MCF 10A (cell line): ENCODE measurements around the gene UQCC2. TPM values are rescaled to one million over a fixed set of nuclear protein-coding genes. Genes with fewer than 3 reads are reported as not detected.
A peak's percentile ranks its signal among the peaks of the same experiment; 100 is the strongest.

ENCODE experiments used
- BruUV-seq: library from RNA; stranded (reverse); fragments of 400-500 nt; replicated peaks from 2 replicates; lab custom pipeline; 2021; lab: Mats Ljungman, UMichigan
- CTCF ChIA-PET: fragments of 300-600 bp; sonication (Branson Sonifier 250); formaldehyde crosslinking; extraction: SDS; loops from one replicate; lab custom pipeline; 2021; ENCODE audit warnings: antibody characterized with exemption, inconsistent platforms; lab: Yijun Ruan, JAX
- POLR2A ChIA-PET: fragments of 300-600, 350-650 bp; sonication (Branson Sonifier 250); formaldehyde crosslinking; extraction: SDS; loops from one replicate; lab custom pipeline; 2020; ENCODE audit warnings: antibody characterized with exemption, inconsistent platforms; lab: Yijun Ruan, JAX
- DNase-seq: peaks from one replicate; pipeline ENCODE4 v3.0.0-alpha.2; 2018; ENCODE audit not compliant: unreplicated experiment
- H3K27ac Mint-ChIP-seq: one replicate; pipeline ENCODE4 v1.8.0; 2022; ENCODE audit warnings: mild to moderate bottlenecking, low read depth, mixed read lengths; ENCODE audit not compliant: unreplicated experiment
- H3K27me3 Mint-ChIP-seq: one replicate; pipeline ENCODE4 v1.8.0; 2022; ENCODE audit warnings: mixed read lengths; ENCODE audit not compliant: insufficient read depth, unreplicated experiment
- H3K36me3 Mint-ChIP-seq: one replicate; pipeline ENCODE4 v1.8.0; 2022; ENCODE audit warnings: mild to moderate bottlenecking, moderate library complexity, mixed read lengths; ENCODE audit not compliant: insufficient read depth, unreplicated experiment
- H3K4me1 Mint-ChIP-seq: one replicate; pipeline ENCODE4 v1.8.0; 2022; ENCODE audit warnings: mixed read lengths; ENCODE audit not compliant: insufficient read depth, unreplicated experiment
- H3K4me3 Mint-ChIP-seq: one replicate; pipeline ENCODE4 v1.8.0; 2022; ENCODE audit warnings: mild to moderate bottlenecking, moderate library complexity, mixed read lengths; ENCODE audit not compliant: unreplicated experiment
- H3K9me3 Mint-ChIP-seq: one replicate; pipeline ENCODE4 v1.8.0; 2022; ENCODE audit warnings: mixed read lengths; ENCODE audit not compliant: unreplicated experiment
- intact Hi-C: fragments of 100-400 bp; cut with micrococcal nuclease; formaldehyde crosslinking; loops from 2 replicates; pipeline ENCODE4 v1.14.1; 2022
- total RNA-seq: library from RNA; stranded (reverse); gene quantifications from 2 replicates; pipeline ENCODE4 v1.2.3, GENCODE V29; 2022
- TF ChIP-seq, protein P1 (sequence below): fragments of 200-600 bp; IDR thresholded peaks from one replicate; pipeline ENCODE4 v1.8.0; 2022; ENCODE audit warnings: antibody characterized with exemption, mild to moderate bottlenecking; ENCODE audit not compliant: unreplicated experiment

The UQCC2 gene
- total RNA-seq, 1 experiment from 2014 or later: 122 TPM

DNA sequence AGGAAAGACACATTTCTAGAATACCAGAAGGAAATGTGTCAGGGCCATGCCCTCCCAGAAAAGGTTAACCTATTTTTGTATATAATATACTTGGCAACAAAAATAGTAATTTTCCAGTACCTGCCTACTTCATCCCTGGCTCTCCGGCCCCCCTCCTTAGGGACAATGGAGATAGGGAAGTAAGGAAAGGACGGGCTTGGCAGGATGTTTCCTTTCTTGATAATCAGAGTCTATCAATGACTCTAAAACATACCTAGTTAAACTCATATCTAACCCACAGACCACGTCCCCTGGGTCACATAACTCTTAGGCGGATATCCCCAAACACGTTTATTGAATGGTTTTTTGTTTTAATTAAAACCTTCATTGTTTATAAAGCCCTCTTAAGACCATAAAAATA, 11.8 kb downstream of the UQCC2 start:
- Mint-ChIP-seq H3K27me3 (no peaks in the 10 kb centered on the region), H3K4me1 (peaks cover 20% of the 10 kb centered on the region)
- CTCF ChIA-PET: interaction anchor here (0.7 to 4.0 kb wide), 17 partner anchors 9 to 245 kb away, joined by 3 to 71 read pairs (median 5); partner anchors contain the start of genes UQCC2 and ZBTB9

DNA sequence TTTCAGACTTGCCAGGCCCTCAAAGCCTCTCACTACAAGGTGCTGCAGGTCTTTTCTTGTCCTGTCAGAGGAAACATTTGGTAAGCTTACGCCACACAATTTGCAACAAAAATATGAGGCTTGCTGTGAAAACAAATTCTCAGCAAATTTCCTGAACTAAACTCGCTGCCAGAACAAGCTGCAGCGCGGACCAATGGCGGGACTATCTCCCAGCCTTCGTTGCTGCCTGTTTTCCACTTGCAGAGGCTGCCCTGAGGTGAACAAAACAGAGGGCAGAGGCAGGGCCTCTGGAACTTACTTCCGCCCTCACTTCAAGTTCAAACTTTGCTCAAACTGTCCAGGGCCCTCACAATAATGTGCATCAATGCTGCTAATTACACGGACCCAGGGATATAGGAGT, 12.4 kb downstream of the UQCC2 start:
- peaks cover 59% of the 10 kb centered on the region for H3K36me3 Mint-ChIP-seq
- H3K27ac Mint-ChIP-seq: no peak overlapping the region
- no peak for DNase-seq
- POLR2A ChIA-PET: no interaction called here
- no TSS peak for BruUV-seq
- no peak overlapping the region for H3K4me3 Mint-ChIP-seq
- CTCF ChIA-PET: no interaction called here
- peaks cover 26% of the 10 kb centered on the region for H3K4me1 Mint-ChIP-seq
- TF ChIP-seq, protein P1, sequence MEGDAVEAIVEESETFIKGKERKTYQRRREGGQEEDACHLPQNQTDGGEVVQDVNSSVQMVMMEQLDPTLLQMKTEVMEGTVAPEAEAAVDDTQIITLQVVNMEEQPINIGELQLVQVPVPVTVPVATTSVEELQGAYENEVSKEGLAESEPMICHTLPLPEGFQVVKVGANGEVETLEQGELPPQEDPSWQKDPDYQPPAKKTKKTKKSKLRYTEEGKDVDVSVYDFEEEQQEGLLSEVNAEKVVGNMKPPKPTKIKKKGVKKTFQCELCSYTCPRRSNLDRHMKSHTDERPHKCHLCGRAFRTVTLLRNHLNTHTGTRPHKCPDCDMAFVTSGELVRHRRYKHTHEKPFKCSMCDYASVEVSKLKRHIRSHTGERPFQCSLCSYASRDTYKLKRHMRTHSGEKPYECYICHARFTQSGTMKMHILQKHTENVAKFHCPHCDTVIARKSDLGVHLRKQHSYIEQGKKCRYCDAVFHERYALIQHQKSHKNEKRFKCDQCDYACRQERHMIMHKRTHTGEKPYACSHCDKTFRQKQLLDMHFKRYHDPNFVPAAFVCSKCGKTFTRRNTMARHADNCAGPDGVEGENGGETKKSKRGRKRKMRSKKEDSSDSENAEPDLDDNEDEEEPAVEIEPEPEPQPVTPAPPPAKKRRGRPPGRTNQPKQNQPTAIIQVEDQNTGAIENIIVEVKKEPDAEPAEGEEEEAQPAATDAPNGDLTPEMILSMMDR: no peak
- H3K9me3 Mint-ChIP-seq: no peaks in the 10 kb centered on the region
- no peaks in the 10 kb centered on the region for H3K27me3 Mint-ChIP-seq
- intact Hi-C loops: no loop called here

More for the DNA sequence above, 11.8 kb downstream of the UQCC2 start:
- intact Hi-C loops: loop anchor here (1.0 to 10.0 kb wide), 3 partner anchors 27 to 275 kb away; partner anchors contain the start of gene SYNGAP1
- peaks cover 57% of the 10 kb centered on the region for H3K36me3 Mint-ChIP-seq
- no peak overlapping the region for H3K27ac Mint-ChIP-seq
- no peak for DNase-seq
- H3K4me3 Mint-ChIP-seq: no peak overlapping the region
- H3K9me3 Mint-ChIP-seq: no peaks in the 10 kb centered on the region
- POLR2A ChIA-PET: interaction anchor here (1.6 kb wide), 1 partner anchor 115 kb away, joined by 5 read pairs; no protein-coding TSS in a partner anchor
- TF ChIP-seq, protein P1: no peak
- no TSS peak for BruUV-seq

DNA sequence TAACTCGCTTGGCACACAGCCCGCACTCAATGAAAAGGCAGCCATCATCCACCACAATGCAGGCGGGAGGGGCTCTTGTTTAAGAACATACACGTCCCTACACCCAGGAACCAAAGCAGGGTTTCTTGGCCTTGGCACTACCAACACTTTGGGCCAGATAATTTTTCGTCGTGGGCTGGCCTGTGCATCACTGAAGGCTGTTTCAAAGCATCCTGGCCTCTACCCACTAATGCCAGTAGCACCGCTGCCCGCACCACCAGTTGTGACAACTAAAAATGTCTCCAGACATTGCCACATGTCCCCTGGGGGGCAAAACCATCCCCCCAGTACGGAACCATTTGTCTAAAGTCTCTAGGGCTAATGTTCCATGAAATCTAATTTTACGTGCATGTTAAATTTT, 13.0 kb downstream of the UQCC2 start:
- no peak overlapping the region for H3K4me3 Mint-ChIP-seq
- ChIA-PET POLR2A (interaction anchor here (1.3 kb wide), 1 partner anchor 30 kb away, joined by 3 read pairs; no protein-coding TSS in a partner anchor), CTCF (interaction anchor here (0.5 to 0.6 kb wide), 2 partner anchors 82 to 671 kb away, joined by 3 read pairs; no protein-coding TSS in a partner anchor)
- no TSS peak for BruUV-seq
- peaks cover 28% of the 10 kb centered on the region for H3K4me1 Mint-ChIP-seq
- DNase-seq: no peak
- TF ChIP-seq, protein P1: no peak
- no peaks in the 10 kb centered on the region for H3K27me3 Mint-ChIP-seq
- no peaks in the 10 kb centered on the region for H3K9me3 Mint-ChIP-seq
- intact Hi-C loops: no loop called here
- no peak overlapping the region for H3K27ac Mint-ChIP-seq
- H3K36me3 Mint-ChIP-seq: peaks cover 62% of the 10 kb centered on the region

DNA sequence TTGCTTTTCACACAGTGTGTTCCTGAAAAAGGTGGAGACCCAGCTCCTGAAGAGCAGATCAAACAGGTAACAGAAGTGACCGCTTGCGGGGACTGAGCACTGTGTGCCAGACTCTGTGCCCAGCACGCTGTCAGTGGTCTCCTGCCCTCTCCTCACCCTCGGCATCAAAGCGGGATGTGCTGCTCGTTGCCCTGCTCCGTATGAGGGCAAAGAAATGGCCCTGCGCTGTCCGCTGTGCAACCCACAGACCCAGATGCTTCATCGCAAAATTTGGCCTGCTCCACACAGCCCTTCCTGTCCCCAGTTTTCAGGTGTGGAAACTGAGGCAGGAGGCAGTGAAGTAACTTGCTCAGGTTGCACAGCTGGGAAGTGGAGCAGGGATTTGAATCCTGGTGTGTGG, 13.7 kb downstream of the UQCC2 start:
- POLR2A ChIA-PET: interaction anchor here (1.3 to 1.4 kb wide), 3 partner anchors 10 to 29 kb away, joined by 3 to 6 read pairs (median 6); no protein-coding TSS in a partner anchor
- BruUV-seq: no TSS peak
- peaks cover 68% of the 10 kb centered on the region for H3K36me3 Mint-ChIP-seq
- intact Hi-C loops: no loop called here
- H3K27me3 Mint-ChIP-seq: no peaks in the 10 kb centered on the region
- peak overlapping the region; percentile 61 for H3K27ac Mint-ChIP-seq
- CTCF ChIA-PET: interaction anchor here (0.6 to 1.4 kb wide), 10 partner anchors 8 to 157 kb away, joined by 3 to 6 read pairs (median 4); partner anchors contain the start of gene UQCC2
- peaks cover 28% of the 10 kb centered on the region for H3K4me1 Mint-ChIP-seq
- TF ChIP-seq, protein P1: no peak
- no peak for DNase-seq
- H3K9me3 Mint-ChIP-seq: no peaks in the 10 kb centered on the region
- H3K4me3 Mint-ChIP-seq: no peak overlapping the region
